PC-3 (cell line): Measurements from ENCODE around the gene CENPB. TPM values are rescaled to one million over a fixed set of nuclear protein-coding genes. Genes with fewer than 3 reads are reported as not detected.

ENCODE experiments used
- ATAC-seq: fragments of 200-7000 bp; cut with Tn5 transposase; 2 replicates; pipeline ENCODE4 v1.9.1; 2020; ENCODE audit warnings: mild to moderate bottlenecking, moderate library complexity
- BruUV-seq: library from RNA; stranded (reverse); fragments of 400-500 nt; replicated peaks from 2 replicates; lab custom pipeline; 2021; lab: Mats Ljungman, UMichigan
- CTCF ChIA-PET: fragments of 300-600 bp; sonication (Branson Sonifier 250); formaldehyde crosslinking; loops from one replicate; lab custom pipeline; 2022; ENCODE audit warnings: antibody characterized with exemption; lab: Charles Lee
- POLR2A ChIA-PET: fragments of 300-600 bp; sonication (Branson Sonifier 250); formaldehyde crosslinking; loops from one replicate; lab custom pipeline; 2022; ENCODE audit warnings: antibody characterized with exemption; ENCODE audit not compliant: unreplicated experiment; lab: Charles Lee
- DNase-seq: peaks from one replicate; pipeline ENCODE4 v3.0.0-alpha.2; 2015
- H2AFZ ChIP-seq: fragments of 300-600 bp; sonication (generic); 2 replicates; pipeline ENCODE4 v1.6.0; 2016; ENCODE audit warnings: antibody characterized with exemption, low read length
- H3F3A ChIP-seq: fragments of 300-600 bp; sonication (generic); one replicate; pipeline ENCODE4 v1.6.0; 2017; ENCODE audit warnings: antibody characterized with exemption, low read length, control low read depth, mild to moderate bottlenecking; ENCODE audit not compliant: unreplicated experiment
- H3K27ac ChIP-seq: fragments of 300-600 bp; sonication (generic); 2 replicates; pipeline ENCODE4 v1.5.1; 2016; ENCODE audit warnings: mild to moderate bottlenecking, low read length
- H3K27me3 ChIP-seq: fragments of 300-600 bp; sonication (generic); 2 replicates; pipeline ENCODE4 v1.6.1; 2016; ENCODE audit warnings: low read length, mixed read lengths
- H3K36me3 ChIP-seq: fragments of 300-600 bp; sonication (generic); 2 replicates; pipeline ENCODE4 v1.6.1; 2016; ENCODE audit warnings: low read depth, mixed run types, low read length, mixed read lengths
- H3K4me1 ChIP-seq: fragments of 300-600 bp; sonication (generic); 2 replicates; pipeline ENCODE4 v1.5.1; 2016; ENCODE audit warnings: low read length; ENCODE audit not compliant: insufficient read depth
- H3K4me2 ChIP-seq: fragments of 300-600 bp; sonication (generic); 2 replicates; pipeline ENCODE4 v1.6.0; 2016; ENCODE audit warnings: low read length
- H3K4me3 ChIP-seq: fragments of 300-600 bp; sonication (generic); 2 replicates; pipeline ENCODE4 v1.5.1; 2016; ENCODE audit warnings: mild to moderate bottlenecking, low read length, mixed read lengths
- H3K79me2 ChIP-seq: fragments of 300-600 bp; sonication (generic); 2 replicates; pipeline ENCODE4 v1.6.1; 2017; ENCODE audit warnings: low read length, mixed read lengths
- H3K9ac ChIP-seq: fragments of 300-600 bp; sonication (generic); 2 replicates; pipeline ENCODE4 v1.6.0; 2016; ENCODE audit warnings: mild to moderate bottlenecking, low read length
- H3K9me2 ChIP-seq: fragments of 300-600 bp; sonication (generic); replicated peaks from 2 replicates; pipeline ENCODE4 v1.6.1; 2016; ENCODE audit warnings: mixed run types, low read length, mixed read lengths
- H3K9me3 ChIP-seq: fragments of 300-600 bp; sonication (generic); 2 replicates; pipeline ENCODE4 v1.6.1; 2016; ENCODE audit warnings: low read length, mixed read lengths
- H4K20me1 ChIP-seq: fragments of 300-600 bp; sonication (generic); 2 replicates; pipeline ENCODE4 v1.6.1; 2016; ENCODE audit warnings: low read length, mixed read lengths
- CTCF ChIP-seq: fragments of 300-600 bp; sonication (generic); conservative IDR thresholded peaks from 2 replicates; pipeline ENCODE4 v1.5.1; 2017; ENCODE audit warnings: antibody characterized with exemption, low read depth, mild to moderate bottlenecking, low read length
- EZH2 ChIP-seq: fragments of 300-600 bp; sonication (generic); IDR thresholded peaks from one replicate; pipeline ENCODE4 v1.6.1; 2017; ENCODE audit warnings: antibody characterized with exemption, mild to moderate bottlenecking, low read length; ENCODE audit not compliant: unreplicated experiment
- EZH2phosphoT487 ChIP-seq: fragments of 300-600 bp; sonication (generic); IDR thresholded peaks from 2 replicates; pipeline ENCODE4 v1.6.1; 2018; ENCODE audit warnings: mild to moderate bottlenecking, antibody characterized with exemption, low read length, borderline replicate concordance
- intact Hi-C: fragments of 100-400 bp; cut with micrococcal nuclease; formaldehyde crosslinking; loops from 2 replicates; pipeline ENCODE4 v1.9.0; 2023
- total RNA-seq: library from RNA; depleted of rRNA; stranded (reverse); fragments of >200 nt; gene quantifications from 2 replicates; pipeline ENCODE4 v1.2.3, GENCODE V29; 2014

CENPB gene
- total RNA-seq, 1 experiment from 2014 or later, result 213 TPM

- ChIA-PET CTCF (no interaction called here), POLR2A (interaction anchor here (0.6 kb wide), 1 partner anchor 22 kb away, joined by 3 read pairs; the partner anchor contains the start of gene CENPB)
- no peak overlapping the region for H2AFZ ChIP-seq
- 0 out of 2 replicates have a peak overlapping the region, but pooled peaks have one; percentile 100 for H3K4me2 ChIP-seq
- DNase-seq (no peak), ATAC-seq (no peak)
- peaks cover 15% of the 10 kb centered on the region for H4K20me1 ChIP-seq
- TF ChIP-seq CTCF (no peak), EZH2 (no peak), EZH2phosphoT487 (no peak)
- H3K9ac ChIP-seq, result no peak overlapping the region
- H3K36me3 ChIP-seq, result peaks cover 9% of the 10 kb centered on the region; the same call in 1 of the 2 replicates
- H3K4me3 ChIP-seq, result no peak overlapping the region
- intact Hi-C loops, result loop anchor here (5.0 kb wide), 2 partner anchors 42 to 87 kb away; no protein-coding TSS in a partner anchor
- no peak overlapping the region for H3K27ac ChIP-seq
- peaks cover 33% of the 10 kb centered on the region for H3K4me1 ChIP-seq
- no peaks in the 10 kb centered on the region for H3K9me3 ChIP-seq
- no peaks in the 10 kb centered on the region for H3K9me2 ChIP-seq
- peaks cover 53% of the 10 kb centered on the region for H3K79me2 ChIP-seq
- no peaks in the 10 kb centered on the region for H3K27me3 ChIP-seq
- H3F3A ChIP-seq, result no peaks in the 10 kb centered on the region
- BruUV-seq, result no TSS peak
These were observed 21.9 kb downstream of the CENPB start for GRCh38 chr20:3764659-3765058.

GRCh38 chr20:3763671-3764601 is 22.6 kb downstream of the CENPB start:
- Histone ChIP-seq H3K79me2 (peaks cover 59% of the 10 kb centered on the region), H4K20me1 (peaks cover 15% of the 10 kb centered on the region), H2AFZ (no peak overlapping the region), H3K4me1 (peaks cover 26% of the 10 kb centered on the region), H3K9me3 (no peaks in the 10 kb centered on the region), H3K27ac (no peak overlapping the region), H3F3A (no peaks in the 10 kb centered on the region), H3K9me2 (no peaks in the 10 kb centered on the region), H3K9ac (no peak overlapping the region), H3K36me3 (peaks cover 9% of the 10 kb centered on the region; the same call in 1 of the 2 replicates), H3K4me2 (no peak overlapping the region), H3K27me3 (no peaks in the 10 kb centered on the region), H3K4me3 (no peak overlapping the region)
- BruUV-seq, result no TSS peak
- ChIA-PET CTCF (no interaction called here), POLR2A (no interaction called here)
- intact Hi-C loops, result no loop called here
- ATAC-seq (no peak), DNase-seq (no peak)
- no peak for TF ChIP-seq EZH2
- TF ChIP-seq CTCF, result no peak
- TF ChIP-seq EZH2phosphoT487, result no peak
